Measurements from ENCODE around the gene C1QTNF4. TPM values are rescaled to one million over a fixed set of nuclear protein-coding genes. Genes with fewer than 3 reads are reported as not detected.

The C1QTNF4 gene
- total and polyA plus RNA-seq, 9 of the 15 experiments (the other 6 are each of a cell fraction or from before 2014, with no cell fraction given), result not detected

- TF ChIP-seq ERF (CRISPR knock-in tag; IDR thresholded peaks at IDR 0.05), result peak; percentile 77
- no peak for TF ChIP-seq ASH1L (IDR thresholded peaks at IDR 0.05; ENCODE audit: borderline replicate concordance, low read depth, partially characterized antibody)
- TF ChIP-seq POLR2G (IDR thresholded peaks at IDR 0.05; ENCODE audit: low read depth, low read length), result peak; percentile 99
- TF ChIP-seq HMGXB4 (CRISPR knock-in tag; IDR thresholded peaks at IDR 0.05), result peak; percentile 33; the same call in 1 of the 2 replicates
- TF ChIP-seq SRSF7 (optimal IDR thresholded peaks at IDR 0.05; ENCODE audit: low read depth, low read length), result no peak
- TF ChIP-seq RREB1 (CRISPR knock-in tag; IDR thresholded peaks at IDR 0.05), result 0 out of 2 replicates have a peak, but pooled peaks have one; percentile 57
- peak; percentile 82; the same call in 1 of the 2 replicates for TF ChIP-seq MED1 (CRISPR knock-in tag; IDR thresholded peaks at IDR 0.05; ENCODE audit: borderline replicate concordance)
- TF ChIP-seq ZNF347 (CRISPR knock-in tag; IDR thresholded peaks at IDR 0.05; ENCODE audit: low read depth), result no peak
- no peak for TF ChIP-seq KLF6 (CRISPR knock-in tag; IDR thresholded peaks at IDR 0.05; ENCODE audit: borderline replicate concordance)
- no peak for TF ChIP-seq THRB (CRISPR knock-in tag; conservative IDR thresholded peaks at IDR 0.05)
- peak; percentile 22; the same call in 1 of the 2 replicates for TF ChIP-seq TARDBP (IDR thresholded peaks at IDR 0.05)
- peak; percentile 34; the same call in 1 of the 2 replicates for TF ChIP-seq HOMEZ (CRISPR knock-in tag; IDR thresholded peaks at IDR 0.05)
- TF ChIP-seq E2F4 (CRISPR knock-in tag; IDR thresholded peaks at IDR 0.05; ENCODE audit: low read depth), result no peak
- no peak for TF ChIP-seq RBM17 (IDR thresholded peaks at IDR 0.05; ENCODE audit: borderline replicate concordance, low read depth, low read length)
- TF ChIP-seq ZNF583 (CRISPR knock-in tag; IDR thresholded peaks at IDR 0.05), result 0 out of 2 replicates have a peak, but pooled peaks have one; percentile 7
Observed at GRCh38 chr11:47565340-47566148, 28.7 kb downstream of the C1QTNF4 start, which contains the start of gene PTPMT1 (continued).

All from K562 (cell line).